Stimulated activated CD4-positive, alpha-beta T cell treated with anti-CD3 and anti-CD28 coated beads, Interleukin-4, amount 100 ng/mL, for 1 hour (primary cell): ENCODE measurements around the gene GRPR.
"Not testable (repeated sequence)": the region's sequence is repeated elsewhere in the genome, so short reads cannot be mapped to it uniquely, and the experiment has no call there.

Experiments used
- DNase-seq: peaks from one replicate; pipeline ENCODE4 v3.0.0-alpha.2; 2020

Gene GRPR

DNA sequence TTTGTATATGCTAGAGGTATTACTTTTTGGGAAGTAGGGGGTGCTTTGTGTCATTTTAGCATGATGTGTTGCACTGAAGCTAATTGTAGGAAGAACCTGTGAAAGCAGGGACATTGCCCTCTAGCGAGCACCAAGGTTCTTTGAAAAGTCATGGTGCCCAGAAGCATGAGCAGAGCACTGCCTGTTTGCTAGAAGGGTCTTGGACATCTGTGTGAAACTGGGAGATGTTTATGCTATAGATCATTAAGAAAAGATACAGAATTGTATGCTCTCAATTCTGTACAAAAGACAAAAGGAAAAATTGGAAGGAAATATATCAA lies 14.7 kb downstream of the GRPR start:
- DNase-seq, result no peak

DNA sequence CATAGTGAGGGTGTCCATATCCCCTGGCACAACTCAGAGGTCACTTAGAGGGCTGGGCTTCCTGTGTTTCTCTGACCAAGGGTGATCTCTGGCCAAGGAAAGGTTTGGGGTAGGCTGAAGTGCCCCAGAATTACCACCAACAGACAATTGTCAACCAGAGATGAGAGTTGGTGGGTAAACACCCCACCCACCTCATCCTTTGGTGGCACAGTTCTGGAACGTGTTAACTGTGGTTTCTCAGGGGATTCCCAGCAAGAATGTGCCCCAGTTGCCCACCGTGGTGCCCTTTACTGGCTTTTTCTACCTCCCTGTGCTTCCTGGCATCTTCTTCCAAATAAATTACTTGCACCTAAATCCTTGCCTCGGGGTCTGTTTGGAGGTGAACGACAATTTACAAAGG lies 17.1 kb downstream of the GRPR start:
- no peak for DNase-seq

DNA sequence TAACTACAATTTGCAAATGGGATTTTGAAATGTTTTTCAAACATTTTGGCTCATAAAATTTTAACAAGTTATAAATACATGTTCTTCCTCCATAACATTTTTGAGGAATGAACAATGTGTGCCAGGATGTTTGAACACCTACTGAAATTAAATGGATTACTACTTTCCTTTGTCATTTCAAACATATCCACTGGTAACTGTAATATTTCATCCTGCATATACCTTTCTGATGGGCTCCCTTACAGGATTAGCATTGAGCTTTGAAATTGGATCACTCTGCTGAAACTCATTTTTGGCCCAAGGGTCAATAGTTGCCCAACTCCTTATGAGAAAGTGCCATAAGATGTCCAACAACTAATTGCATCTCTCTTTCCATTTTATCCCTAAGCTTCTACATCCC lies 17.6 kb downstream of the GRPR start:
- DNase-seq, result no peak

DNA sequence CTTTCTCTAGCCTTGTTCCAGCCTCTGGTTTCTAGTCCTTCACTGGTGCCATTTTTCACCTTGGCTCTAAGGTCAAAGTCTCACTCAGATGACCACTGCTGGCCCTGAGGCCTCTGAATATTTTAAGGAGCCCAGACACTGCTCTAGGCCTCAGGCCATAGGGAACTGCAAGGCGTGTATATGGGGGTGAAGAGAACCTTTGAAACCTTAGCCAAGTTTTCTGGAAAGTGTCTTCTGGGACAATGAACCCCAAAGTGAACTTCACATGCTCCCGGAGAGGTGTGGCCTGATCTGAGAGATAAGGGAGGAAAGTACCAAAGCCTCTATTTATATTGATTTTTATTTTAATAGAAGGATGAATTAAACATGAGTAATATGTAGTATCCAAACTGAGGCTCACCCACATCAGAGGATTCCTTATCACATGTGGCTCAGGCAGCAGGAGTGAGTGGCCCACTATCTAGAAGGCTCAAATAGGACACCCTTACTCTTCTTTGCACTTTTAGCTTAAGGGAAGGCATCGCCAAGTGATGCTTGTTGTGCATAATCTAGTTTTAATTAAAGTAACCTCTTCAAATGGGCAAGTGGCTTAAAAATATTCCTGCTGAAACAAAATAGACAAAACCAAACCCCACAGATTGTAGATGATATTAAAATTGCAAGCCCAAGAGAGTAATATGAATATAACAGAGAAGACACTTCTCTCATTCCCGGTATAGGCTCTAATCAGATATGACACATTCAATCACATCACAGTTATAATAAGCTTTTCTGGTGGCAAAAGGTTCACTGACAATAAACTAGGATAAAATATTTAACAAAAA lies 18.3 kb downstream of the GRPR start:
- no peak for DNase-seq

DNA sequence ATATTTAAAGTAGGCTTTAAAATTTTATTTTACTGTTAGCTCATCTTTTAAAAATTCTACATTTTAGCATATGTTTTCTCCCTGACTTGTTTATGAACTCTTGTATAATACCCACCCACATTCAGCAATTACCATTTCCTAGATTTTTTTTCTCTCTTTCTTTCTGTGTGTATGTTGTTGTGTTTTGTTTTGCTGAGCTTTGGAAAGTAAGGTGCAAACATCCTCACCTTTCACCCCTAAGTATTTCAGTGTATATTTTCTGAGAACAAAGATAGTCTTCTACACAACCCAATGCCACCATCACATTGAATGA lies 18.8 kb downstream of the GRPR start:
- no peak for DNase-seq

DNA sequence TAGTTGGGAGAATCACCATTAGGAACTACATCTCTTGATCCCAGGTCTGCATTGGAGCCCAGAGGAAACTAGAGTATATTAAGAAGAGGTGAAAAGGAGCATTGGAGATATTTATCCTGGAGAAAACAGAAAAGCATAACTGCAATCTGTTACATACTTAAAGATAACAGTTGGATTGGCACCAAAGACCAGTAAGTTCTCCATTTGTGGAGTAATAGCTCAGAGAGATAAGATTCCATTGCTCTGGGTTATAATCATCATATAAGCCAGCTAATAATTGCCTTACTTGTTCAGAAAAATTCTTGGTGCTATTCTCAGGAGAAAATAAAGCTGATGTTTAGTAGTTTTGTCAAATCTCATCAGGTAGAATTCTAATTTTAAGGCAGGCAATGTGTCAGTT lies 20.6 kb downstream of the GRPR start:
- DNase-seq, result no peak

DNA sequence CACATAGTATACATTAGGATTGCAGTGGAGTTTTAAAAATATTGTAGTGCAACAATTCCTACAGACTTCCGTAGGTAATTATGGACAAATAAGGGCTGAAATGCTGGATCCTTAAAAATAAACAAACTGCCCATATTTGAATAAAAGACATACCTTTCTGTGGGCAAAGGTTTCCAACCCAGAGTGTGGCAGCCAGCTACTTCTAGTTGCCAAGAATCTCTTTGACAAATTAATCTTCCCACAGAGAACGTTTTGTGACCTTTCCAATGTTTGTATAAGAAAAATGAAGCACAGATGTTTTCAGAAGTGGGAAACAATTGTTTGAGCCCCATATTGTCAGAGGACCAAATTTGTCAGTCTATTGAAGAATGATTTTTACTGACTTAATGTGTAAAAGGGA lies 21.1 kb downstream of the GRPR start:
- DNase-seq, result no peak

DNA sequence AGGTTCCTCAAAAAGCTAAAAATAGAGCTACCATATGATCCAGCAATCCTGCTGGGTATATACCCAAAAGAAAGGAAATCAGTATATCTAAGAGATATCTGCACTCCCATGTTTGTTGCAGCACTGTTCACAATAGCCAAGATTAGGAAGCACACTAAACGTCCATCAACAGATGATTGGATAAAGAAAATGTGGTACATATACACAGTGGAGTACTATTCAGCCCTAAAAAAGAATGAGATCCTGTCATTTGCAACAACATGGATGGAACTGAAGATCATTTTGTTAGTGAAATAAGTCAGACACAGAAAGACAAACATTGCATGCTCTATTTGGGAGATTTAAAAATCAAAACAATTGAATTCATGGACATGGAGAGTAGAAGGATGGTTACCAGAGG lies 21.7 kb downstream of the GRPR start:
- DNase-seq, result not testable (repeated sequence)

DNA sequence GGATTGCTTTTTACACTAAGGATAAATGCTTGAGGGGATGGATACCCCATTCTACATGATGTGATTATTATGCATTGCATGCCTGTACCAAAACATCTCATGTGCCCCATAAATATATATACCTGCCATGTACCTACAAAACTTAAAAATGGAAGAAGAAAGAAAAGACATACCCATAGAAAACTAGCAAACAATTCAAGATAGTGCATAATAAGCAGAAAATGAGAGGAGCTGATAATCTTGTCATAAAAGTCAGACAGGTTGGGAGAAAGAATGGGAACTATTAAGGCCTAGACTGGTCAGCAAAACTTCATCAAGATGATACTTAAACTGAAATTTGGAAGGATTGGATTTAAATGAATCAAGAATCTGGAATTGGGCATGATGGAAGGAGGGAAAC lies 22.3 kb downstream of the GRPR start:
- no peak for DNase-seq

DNA sequence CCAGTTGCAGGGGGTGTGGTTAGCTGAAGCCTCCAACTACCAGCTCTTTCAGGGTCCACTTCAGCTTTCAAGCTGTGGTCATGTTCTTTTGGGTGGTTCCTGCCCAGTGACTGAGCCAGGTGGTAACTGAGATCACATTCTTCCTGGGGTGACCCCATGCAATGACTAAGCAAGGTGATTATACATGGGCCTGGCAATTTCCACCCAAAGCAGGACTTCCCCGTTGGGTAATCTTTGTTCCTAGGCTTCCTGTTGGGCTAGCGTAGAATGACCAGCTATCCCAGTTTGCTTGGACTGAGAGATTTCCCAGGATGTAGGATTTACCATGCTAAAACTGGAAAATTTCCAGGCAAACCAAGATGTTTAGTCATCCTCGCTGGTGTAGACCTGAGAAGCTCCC lies 25.5 kb downstream of the GRPR start:
- no peak for DNase-seq

DNA sequence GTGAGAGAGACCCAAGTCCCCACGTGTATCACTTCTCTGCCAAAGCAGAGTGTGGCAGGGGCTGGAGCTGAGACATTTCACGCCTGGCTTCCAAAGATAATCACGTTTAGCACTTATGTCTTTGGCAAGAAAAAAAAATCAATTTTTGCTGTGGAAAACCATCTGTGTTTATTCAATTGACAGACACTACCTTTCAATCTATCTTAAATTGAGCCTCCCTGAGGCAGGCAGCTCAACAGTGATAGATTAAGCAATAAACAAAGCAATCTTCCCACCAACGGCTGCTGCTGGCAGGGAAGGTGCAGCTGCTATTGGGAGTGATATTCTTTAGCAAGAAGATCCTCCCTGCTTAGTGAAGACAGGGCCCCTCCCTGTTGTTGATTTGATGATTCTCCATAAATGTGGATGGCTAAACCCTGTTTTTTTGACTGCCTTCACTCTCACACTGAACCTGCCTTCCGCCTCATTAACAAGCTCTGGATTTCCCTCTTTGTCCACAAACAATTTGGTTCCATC lies 32.3 kb downstream of the GRPR start:
- DNase-seq, result no peak

DNA sequence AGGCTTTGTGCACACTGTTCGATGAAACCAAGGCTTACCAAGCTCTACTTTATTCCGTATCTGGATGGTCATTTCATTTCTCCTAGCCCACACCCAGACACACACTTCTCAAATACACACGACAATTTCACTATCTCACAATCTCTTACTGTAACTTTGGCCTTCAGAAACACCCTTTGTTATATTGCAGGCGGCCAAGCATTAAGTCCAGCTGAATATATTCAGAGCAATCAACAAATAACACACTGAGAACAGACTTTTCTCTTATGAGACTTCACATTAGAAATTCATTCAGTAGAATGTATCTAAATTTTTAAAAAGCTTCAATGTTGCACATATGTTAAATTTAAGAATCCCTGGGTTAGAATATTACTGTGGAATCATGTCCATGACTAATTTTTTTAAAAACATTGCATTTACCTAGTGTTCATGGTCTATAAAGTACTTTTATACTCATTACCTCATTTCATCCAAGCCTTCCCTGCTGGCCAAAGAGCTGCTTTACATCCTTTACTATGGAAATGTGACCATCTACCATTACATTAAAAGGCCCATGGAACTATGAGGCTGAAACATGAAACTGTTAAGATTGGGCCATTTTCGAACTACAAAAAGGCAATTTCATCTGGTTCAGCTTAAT lies 33.4 kb downstream of the GRPR start:
- DNase-seq, result no peak

DNA sequence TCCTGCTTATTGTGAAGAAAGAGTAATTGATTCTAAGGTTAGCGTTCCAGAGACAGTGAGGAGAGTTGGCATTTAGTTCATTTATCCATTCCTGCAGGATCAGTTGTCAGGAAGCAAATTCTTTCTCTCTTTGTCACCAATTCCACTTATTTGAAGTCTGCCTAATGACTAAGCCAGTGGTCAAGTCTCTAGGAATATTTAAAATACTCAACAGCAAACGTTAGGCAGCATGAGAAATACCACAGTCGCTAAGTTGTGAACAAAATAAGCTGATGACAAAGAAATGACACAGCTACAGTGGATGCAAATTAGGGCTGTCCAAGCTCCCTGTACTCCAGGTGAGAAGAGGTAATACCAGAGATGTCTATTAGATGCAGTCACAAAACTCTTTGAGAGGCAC lies 37.4 kb downstream of the GRPR start:
- DNase-seq, result no peak

DNA sequence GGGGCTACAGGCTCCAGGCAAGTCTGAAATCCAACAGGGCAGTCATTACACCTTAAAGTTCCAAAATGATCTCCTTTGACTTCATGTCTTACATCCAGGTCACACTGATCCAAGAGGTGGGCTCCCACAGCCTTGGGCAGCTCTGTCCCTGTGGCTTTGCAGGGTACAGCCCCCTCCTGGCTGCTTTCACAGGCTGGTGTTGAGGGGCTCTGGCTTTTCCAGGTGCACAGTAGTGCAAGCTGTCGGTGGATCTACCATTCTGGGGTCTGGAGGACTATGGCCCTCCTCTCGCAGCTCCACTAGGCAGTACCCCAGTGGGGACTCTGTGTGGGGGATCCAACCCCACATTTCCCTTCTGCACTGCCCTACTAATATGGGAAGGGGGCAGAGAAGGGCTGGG lies 37.8 kb downstream of the GRPR start:
- DNase-seq, result not testable (repeated sequence)

DNA sequence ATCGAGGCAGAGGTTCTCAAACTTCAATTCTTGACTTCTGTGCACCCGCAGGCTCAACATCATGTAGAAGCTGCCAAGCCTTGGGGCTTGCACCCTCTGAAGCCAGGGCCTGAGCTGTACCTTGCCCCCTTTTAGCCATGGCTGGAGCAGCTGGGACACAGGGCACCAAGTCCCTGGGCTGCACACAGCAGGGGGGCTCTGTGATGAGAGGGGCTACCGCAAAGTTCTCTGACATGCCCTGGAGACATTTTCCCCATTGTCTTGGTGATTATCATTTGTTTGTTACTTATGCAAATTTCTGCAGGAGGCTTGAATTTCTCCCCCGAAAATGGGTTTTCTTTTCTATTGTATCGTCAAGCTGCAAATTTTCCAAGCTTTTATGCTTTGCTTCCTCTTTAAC lies 39.0 kb downstream of the GRPR start:
- no peak for DNase-seq

DNA sequence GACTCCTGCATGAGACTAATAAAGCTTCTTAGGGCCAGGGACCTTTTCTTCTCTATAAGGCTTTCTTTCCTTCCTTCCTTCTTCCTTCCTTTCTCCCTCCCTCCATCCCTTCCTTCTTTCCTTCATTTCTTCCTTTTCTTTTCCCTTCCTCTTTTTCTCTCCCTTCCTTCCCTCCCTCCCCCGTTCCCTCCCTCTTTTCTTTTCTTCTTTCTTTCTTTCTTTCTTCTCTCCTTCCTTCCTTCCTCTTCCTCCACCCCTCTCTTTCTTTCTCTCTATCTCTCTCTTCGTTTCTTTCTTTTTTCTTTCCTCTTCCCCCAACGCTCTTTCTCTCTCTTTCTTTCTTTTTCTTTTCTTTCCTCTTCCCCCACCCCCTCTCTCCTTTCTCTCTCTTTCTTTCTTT lies 41.4 kb downstream of the GRPR start:
- no peak for DNase-seq

DNA sequence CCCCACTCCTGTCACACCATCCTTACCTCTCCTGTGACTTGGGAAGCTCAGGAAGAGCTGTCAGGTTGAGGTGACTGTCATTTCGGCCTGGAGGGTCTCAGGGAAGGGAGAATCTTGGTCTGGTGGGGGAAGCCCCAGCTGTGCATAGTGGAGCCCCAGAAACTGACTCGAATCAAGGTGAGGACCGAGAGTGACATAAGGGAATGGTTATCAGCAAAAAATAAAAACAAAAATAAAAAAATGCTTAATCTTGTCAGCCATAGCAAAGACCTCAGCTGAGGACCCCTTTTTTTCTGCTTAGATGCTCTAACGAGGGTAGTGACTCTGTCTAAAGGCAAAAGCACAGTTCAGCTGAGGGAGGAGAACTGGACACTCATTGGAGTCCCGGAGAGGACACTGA lies 43.8 kb downstream of the GRPR start, which contains the start of gene MAGEB17:
MAGEB17 (plus strand) TSS at position 301 of the 400 bp plus-strand sequence. CDS start 2,902 bp downstream, outside the sequence.
- DNase-seq, result no peak

DNA sequence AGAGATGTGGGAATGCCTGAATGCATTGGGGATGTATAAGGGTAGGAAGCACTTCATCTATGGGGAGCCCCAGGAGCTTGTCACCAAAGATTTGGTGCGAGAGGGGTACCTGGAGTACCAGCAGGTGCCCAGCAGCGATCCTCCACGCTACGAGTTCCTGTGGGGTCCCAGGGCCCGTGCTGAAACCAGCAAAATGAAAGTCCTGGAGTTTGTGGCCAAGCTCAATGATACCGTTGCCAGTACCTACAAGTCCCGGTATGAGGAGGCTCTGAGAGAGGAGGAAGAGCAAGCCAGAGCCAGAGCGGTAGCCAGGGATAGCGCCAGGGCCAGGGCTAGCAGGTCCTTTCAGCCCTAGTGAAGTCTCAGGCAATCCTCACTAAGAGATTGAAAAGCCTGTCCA lies 47.7 kb downstream of the GRPR start:
- DNase-seq, result no peak

DNA sequence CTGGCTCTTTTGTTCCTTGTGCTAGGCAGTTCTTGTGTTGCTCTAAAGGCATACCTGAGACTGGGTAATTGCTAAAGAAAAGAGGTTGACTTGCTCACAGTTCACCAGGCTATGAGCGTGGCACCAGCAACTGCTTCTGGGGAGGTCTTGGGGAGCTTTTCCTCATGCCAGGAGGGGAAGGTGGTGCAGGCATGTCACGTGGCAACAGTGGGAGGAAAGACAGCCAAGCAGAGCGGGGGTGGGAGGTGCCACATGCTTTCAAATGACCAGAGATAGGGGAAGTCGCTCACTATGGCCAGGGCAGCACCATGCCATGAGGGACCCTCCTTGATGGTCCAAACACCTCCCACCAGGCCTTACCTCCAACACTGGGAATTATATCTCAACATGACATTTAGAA lies 48.6 kb downstream of the GRPR start:
- no peak for DNase-seq

DNA sequence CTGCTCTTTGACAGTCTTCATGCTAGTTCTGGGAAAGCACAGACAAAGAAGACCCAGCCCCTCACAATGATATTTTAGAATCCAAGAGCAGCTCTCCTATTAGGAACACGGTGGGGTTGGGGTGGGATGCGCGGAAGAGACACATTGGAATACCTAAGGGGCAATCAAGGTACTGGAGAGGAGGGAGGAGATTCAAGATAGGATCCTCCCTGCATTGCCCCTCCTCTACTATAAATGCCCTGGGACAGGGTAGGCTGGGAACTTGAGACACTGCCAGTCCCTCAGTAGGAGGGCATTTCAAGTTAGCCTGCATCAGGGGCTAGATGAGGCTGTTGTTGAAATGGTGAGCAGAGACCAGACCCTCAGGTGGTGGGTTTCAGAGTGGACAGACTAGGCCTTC lies 49.0 kb downstream of the GRPR start:
- DNase-seq, result no peak

DNA sequence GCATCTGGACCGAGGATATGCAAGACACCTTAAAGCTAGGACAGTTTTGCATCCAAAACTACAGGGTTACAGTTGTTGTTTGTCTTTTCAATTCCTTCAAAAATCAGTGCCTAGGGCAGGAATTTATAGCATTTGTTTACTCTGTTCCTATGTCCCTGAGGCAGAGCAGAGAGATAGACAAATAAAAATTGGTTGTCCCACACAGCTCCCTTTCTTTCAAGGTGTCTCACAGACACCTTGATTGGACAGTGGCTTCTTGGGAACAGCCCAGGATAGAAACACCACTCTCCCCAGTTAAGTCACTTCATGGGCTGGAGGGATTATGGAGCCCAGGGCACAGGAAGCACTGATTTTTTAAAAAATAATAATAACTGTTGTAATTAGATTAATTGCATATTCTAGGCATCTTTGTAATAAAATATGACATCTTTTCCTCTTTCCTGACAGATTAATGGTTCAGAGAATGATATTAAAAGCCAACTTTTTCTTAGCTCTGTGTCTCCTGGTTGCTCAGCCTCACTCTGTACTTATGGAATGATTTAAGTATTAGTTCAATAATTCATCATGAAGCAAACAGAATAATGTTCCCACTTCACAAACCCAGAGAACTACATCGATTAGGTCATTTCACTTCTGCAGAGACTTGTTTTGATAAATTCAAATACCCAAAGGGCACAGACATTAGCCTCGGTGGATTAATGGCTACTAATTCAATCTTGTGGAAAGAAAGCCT lies 52.1 kb downstream of the GRPR start:
- no peak for DNase-seq

DNA sequence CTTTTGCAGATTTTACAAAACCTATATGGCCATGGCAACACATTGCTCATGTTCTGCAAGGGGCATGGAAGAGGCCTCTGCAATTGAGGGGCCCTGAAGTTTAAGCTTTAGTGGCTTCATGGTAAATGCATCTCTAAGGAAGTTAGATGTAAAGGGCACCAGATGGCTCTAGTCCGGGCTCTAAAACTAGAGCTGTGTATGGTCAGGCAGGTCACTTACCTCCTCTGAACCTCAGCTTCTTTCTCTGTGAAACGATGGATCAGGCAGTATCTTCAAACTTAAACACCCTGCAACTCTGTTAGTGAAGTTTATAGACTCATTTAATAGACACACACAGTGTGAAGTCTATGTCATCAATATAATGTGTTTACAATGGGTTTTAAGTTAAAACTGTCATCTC lies 53.9 kb downstream of the GRPR start:
- no peak for DNase-seq

DNA sequence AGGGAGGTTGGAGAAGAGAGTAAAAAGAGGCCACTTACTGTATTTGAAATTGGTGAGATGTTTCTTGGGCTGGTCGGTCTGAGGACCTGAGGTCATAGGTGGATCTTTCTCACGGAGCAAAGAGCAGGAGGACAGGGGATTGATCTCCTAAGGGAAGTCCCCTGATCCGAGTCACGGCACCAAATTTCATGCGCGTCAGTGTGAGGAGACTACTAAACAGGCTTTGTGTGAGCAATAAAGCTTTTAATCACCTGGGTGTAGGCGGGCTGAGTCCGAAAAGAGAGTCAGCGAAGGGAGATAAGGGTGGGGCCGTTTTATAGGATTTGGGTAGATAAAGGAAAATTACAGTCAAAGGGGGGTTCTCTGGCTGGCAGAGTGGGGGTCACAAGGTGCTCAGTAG lies 60.5 kb downstream of the GRPR start:
- DNase-seq, result not testable (repeated sequence)

DNA sequence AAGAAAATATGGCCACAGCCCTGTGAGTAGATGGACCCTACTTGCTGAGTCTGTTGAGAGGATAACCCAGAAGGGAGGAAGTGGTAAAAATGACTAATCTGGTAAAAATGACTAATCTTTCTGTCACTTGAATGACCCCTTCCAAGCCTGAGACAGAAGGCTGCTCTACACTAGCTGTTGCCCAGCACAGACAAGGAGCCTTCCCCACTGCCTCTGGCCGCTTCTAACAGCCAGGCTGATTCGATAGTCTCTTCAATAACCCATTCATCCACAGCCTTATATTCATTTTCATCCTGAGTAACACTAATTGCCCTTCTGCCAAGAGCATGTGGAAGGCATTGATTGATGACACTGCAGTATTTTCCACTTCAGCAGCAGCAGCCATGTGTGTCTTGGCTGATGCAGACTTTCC lies 62.4 kb downstream of the GRPR start:
- DNase-seq, result no peak
